ENCODE results near the gene UXS1.

DNA sequence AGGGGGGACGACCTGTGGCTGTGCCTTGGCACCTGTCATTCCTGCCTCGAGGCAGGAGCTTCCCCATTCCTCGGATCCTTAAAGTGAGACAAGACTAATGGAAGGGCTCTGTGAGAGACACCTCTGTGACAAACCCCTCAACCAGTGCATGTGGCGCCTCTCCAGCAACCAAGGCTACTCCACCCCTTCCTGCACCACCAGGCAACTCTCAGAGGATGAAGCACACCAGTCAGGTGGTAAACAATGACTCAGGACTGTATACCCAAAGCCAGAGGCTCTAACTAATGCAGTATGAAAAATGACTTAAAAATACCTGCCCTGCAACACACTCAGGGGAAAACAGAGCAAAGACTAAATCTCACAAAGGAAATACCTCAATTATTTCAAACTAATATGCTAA, 136.9 kb downstream of the UXS1 start:
- TF ChIP-seq, protein P1, sequence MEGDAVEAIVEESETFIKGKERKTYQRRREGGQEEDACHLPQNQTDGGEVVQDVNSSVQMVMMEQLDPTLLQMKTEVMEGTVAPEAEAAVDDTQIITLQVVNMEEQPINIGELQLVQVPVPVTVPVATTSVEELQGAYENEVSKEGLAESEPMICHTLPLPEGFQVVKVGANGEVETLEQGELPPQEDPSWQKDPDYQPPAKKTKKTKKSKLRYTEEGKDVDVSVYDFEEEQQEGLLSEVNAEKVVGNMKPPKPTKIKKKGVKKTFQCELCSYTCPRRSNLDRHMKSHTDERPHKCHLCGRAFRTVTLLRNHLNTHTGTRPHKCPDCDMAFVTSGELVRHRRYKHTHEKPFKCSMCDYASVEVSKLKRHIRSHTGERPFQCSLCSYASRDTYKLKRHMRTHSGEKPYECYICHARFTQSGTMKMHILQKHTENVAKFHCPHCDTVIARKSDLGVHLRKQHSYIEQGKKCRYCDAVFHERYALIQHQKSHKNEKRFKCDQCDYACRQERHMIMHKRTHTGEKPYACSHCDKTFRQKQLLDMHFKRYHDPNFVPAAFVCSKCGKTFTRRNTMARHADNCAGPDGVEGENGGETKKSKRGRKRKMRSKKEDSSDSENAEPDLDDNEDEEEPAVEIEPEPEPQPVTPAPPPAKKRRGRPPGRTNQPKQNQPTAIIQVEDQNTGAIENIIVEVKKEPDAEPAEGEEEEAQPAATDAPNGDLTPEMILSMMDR (IDR thresholded peaks at IDR 0.05 in 4 of 5, conservative IDR thresholded peaks at IDR 0.05 in 1 of 5), result no peak
- no peak for TF ChIP-seq POLR2A (IDR thresholded peaks at IDR 0.05)

Measured in gastrocnemius medialis (tissue), 4 donors.